Measurements from ENCODE around the gene NTHL1.

Gene NTHL1

GRCh38 chr16:2042171-2042985, 5.3 kb downstream of the NTHL1 start:
- ATAC-seq, result no peak
- TF ChIP-seq ISL1 (CRISPR knock-in tag; IDR thresholded peaks at IDR 0.05) (no peak), TCF4 (CRISPR knock-in tag; IDR thresholded peaks at IDR 0.05; ENCODE audit: borderline replicate concordance) (no peak), ZFP3 (CRISPR knock-in tag; IDR thresholded peaks at IDR 0.05) (no peak), BACH2 (CRISPR knock-in tag; IDR thresholded peaks at IDR 0.05; ENCODE audit: borderline replicate concordance) (no peak), TOX (CRISPR knock-in tag; IDR thresholded peaks at IDR 0.05; ENCODE audit: borderline replicate concordance) (no peak), ARNTL (CRISPR knock-in tag; IDR thresholded peaks at IDR 0.05; ENCODE audit: borderline replicate concordance, low read depth) (no peak)

DNA sequence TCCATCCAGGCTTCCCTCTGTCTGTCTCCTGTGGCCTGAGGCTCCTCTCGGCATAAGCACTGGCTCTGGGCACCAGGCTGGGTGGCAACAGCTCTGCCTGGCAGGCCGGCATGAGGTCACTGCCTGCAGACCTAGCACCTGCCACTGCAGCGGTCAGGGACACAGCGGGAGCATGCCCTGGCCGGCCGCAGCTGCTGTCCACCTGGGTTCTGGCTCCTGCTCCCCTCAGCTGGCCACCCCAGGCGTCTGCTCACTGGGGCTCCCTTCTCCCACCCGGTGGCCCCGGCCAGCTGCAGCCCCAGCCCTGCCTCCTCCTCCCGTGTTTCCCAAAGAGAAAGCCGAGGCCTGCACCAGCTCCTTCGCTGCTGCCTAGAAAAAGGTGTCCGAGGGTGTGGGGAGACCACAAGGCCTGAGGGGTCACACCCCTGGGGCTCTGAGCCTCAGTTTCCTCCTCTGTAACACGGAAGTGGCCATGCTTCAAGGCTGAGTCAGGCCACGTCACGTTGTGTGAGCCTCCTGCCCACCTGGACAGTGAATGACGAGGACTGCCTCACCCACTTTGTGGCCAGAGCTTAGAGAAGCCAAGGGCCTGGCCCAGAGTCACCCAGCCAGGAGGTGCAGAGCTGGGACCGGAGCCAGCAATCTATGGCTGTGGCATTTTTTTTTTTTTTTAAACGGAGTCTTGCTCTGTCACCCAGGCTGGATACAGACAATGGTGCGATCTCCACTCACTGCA, 6.7 kb downstream of the NTHL1 start:
- TF ChIP-seq ZNF8 (CRISPR knock-in tag; IDR thresholded peaks at IDR 0.05), result no peak
- ATAC-seq, result peak; percentile 7; the same call in 2 of the 3 replicates

- no peak for ATAC-seq
- TF ChIP-seq SNAI2 (CRISPR knock-in tag; IDR thresholded peaks at IDR 0.05), result no peak
- TF ChIP-seq CSDC2 (CRISPR knock-in tag; IDR thresholded peaks at IDR 0.05), result no peak
- no peak for TF ChIP-seq RARB (CRISPR knock-in tag; IDR thresholded peaks at IDR 0.05)
- TF ChIP-seq ZNF8 (CRISPR knock-in tag; IDR thresholded peaks at IDR 0.05), result no peak
- no peak for TF ChIP-seq OSR1 (CRISPR knock-in tag; IDR thresholded peaks at IDR 0.05)
- no peak for TF ChIP-seq ARNTL (CRISPR knock-in tag; IDR thresholded peaks at IDR 0.05; ENCODE audit: borderline replicate concordance, low read depth)
- no peak for TF ChIP-seq TOX (CRISPR knock-in tag; IDR thresholded peaks at IDR 0.05; ENCODE audit: borderline replicate concordance)
- TF ChIP-seq CSRNP3 (CRISPR knock-in tag; IDR thresholded peaks at IDR 0.05), result no peak
- TF ChIP-seq GLIS3 (CRISPR knock-in tag; IDR thresholded peaks at IDR 0.05), result no peak
- no peak for TF ChIP-seq ISL1 (CRISPR knock-in tag; IDR thresholded peaks at IDR 0.05)
Measured at GRCh38 chr16:2040041-2040786, 7.4 kb downstream of the NTHL1 start.

DNA sequence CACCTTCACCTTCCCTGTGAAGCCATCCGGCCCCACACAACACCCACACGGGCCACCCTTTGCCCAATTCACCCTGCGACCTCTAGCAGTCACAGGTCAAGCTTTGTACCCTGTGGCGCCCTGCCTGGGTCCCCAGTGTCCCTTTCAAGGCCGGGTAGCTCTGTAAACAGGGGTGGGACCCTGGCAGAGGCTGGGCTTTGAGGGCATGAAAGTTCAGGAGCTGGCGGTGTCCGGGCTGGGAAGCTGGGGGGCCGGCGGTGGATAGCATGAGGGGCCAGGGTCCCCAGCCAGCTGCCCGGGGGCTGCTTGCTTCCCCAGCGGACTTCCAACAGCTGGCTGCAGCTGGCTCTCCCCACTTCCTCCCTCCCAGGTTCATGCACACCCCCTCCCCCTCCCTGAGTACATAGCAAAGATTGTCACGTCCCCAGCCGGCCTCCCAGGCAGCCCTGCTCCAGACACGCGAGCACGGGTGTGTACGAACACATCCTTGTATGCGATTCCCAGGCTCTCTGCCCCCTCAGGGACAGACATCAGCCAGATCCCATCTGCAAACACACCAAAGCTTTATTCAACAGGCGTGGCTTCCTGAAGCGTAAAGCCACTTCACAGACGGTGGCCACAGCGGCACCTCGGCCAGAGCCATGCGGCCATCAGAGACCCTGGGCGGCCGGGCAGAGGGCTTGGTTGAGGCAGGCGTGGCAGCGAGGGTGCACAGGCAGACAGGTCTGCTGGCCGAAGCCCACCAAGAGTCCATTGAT, 8.2 kb downstream of the NTHL1 start:
- no peak for ATAC-seq
- TF ChIP-seq ZFP30 (CRISPR knock-in tag; IDR thresholded peaks at IDR 0.05), result no peak
- TF ChIP-seq BACH2 (CRISPR knock-in tag; IDR thresholded peaks at IDR 0.05; ENCODE audit: borderline replicate concordance), result no peak
- TF ChIP-seq CSDC2 (CRISPR knock-in tag; IDR thresholded peaks at IDR 0.05), result no peak
- TF ChIP-seq SNAI2 (CRISPR knock-in tag; IDR thresholded peaks at IDR 0.05), result no peak
- no peak for TF ChIP-seq ESRRG (CRISPR knock-in tag; IDR thresholded peaks at IDR 0.05)
- TF ChIP-seq OSR1 (CRISPR knock-in tag; IDR thresholded peaks at IDR 0.05), result no peak
- TF ChIP-seq, protein P1, sequence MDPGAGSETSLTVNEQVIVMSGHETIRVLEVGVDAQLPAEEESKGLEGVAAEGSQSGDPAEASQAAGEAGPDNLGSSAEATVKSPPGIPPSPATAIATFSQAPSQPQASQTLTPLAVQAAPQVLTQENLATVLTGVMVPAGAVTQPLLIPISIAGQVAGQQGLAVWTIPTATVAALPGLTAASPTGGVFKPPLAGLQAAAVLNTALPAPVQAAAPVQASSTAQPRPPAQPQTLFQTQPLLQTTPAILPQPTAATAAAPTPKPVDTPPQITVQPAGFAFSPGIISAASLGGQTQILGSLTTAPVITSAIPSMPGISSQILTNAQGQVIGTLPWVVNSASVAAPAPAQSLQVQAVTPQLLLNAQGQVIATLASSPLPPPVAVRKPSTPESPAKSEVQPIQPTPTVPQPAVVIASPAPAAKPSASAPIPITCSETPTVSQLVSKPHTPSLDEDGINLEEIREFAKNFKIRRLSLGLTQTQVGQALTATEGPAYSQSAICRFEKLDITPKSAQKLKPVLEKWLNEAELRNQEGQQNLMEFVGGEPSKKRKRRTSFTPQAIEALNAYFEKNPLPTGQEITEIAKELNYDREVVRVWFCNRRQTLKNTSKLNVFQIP (CRISPR knock-in tag; IDR thresholded peaks at IDR 0.05; ENCODE audit: borderline replicate concordance, low read depth), result no peak
- TF ChIP-seq, protein P2, sequence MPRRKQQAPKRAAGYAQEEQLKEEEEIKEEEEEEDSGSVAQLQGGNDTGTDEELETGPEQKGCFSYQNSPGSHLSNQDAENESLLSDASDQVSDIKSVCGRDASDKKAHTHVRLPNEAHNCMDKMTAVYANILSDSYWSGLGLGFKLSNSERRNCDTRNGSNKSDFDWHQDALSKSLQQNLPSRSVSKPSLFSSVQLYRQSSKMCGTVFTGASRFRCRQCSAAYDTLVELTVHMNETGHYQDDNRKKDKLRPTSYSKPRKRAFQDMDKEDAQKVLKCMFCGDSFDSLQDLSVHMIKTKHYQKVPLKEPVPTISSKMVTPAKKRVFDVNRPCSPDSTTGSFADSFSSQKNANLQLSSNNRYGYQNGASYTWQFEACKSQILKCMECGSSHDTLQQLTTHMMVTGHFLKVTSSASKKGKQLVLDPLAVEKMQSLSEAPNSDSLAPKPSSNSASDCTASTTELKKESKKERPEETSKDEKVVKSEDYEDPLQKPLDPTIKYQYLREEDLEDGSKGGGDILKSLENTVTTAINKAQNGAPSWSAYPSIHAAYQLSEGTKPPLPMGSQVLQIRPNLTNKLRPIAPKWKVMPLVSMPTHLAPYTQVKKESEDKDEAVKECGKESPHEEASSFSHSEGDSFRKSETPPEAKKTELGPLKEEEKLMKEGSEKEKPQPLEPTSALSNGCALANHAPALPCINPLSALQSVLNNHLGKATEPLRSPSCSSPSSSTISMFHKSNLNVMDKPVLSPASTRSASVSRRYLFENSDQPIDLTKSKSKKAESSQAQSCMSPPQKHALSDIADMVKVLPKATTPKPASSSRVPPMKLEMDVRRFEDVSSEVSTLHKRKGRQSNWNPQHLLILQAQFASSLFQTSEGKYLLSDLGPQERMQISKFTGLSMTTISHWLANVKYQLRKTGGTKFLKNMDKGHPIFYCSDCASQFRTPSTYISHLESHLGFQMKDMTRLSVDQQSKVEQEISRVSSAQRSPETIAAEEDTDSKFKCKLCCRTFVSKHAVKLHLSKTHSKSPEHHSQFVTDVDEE (CRISPR knock-in tag; IDR thresholded peaks at IDR 0.05), result no peak
- no peak for TF ChIP-seq TOX (CRISPR knock-in tag; IDR thresholded peaks at IDR 0.05; ENCODE audit: borderline replicate concordance)
- no peak for TF ChIP-seq PPARA (CRISPR knock-in tag; IDR thresholded peaks at IDR 0.05; ENCODE audit: borderline replicate concordance)
- no peak for TF ChIP-seq ZFP3 (CRISPR knock-in tag; IDR thresholded peaks at IDR 0.05)
- no peak for TF ChIP-seq GLIS3 (CRISPR knock-in tag; IDR thresholded peaks at IDR 0.05)
- no peak for TF ChIP-seq ISL1 (CRISPR knock-in tag; IDR thresholded peaks at IDR 0.05)
- TF ChIP-seq ARNTL (CRISPR knock-in tag; IDR thresholded peaks at IDR 0.05; ENCODE audit: borderline replicate concordance, low read depth), result no peak
- no peak for TF ChIP-seq RARB (CRISPR knock-in tag; IDR thresholded peaks at IDR 0.05)
- TF ChIP-seq ZNF8 (CRISPR knock-in tag; IDR thresholded peaks at IDR 0.05), result no peak
- no peak for TF ChIP-seq TCF4 (CRISPR knock-in tag; IDR thresholded peaks at IDR 0.05; ENCODE audit: borderline replicate concordance)
